ENCODE results near the gene ABCC1. TPM values are rescaled to one million over a fixed set of nuclear protein-coding genes. Genes with fewer than 3 reads are reported as not detected.

The ABCC1 gene
- total and polyA plus RNA-seq, 12 donors = 12.4 to 38.8 (median 28.0) TPM

DNA sequence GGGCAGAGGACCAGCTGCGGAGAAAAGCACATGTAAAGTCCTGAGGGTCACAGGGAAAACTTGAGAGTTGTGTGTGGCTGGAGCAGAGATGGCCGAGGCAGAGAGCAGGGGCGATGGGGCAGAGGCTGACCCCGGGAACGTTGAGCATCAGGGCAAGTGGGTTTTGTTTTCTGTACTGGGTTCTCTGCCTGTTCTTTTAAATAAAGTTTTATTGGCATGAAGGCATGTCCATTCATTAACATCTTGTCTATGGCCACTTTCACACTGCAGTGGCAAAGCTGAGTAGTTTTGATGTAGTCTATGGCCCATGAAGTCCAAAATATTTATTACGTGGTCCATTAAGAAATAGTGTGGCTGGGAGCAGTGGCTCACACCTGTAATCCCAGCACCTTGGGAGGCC lies 64.4 kb downstream of the ABCC1 start:
- DNase-seq = no peak
- H3K4me3 ChIP-seq = no peak overlapping the region
- TF ChIP-seq, protein P1, sequence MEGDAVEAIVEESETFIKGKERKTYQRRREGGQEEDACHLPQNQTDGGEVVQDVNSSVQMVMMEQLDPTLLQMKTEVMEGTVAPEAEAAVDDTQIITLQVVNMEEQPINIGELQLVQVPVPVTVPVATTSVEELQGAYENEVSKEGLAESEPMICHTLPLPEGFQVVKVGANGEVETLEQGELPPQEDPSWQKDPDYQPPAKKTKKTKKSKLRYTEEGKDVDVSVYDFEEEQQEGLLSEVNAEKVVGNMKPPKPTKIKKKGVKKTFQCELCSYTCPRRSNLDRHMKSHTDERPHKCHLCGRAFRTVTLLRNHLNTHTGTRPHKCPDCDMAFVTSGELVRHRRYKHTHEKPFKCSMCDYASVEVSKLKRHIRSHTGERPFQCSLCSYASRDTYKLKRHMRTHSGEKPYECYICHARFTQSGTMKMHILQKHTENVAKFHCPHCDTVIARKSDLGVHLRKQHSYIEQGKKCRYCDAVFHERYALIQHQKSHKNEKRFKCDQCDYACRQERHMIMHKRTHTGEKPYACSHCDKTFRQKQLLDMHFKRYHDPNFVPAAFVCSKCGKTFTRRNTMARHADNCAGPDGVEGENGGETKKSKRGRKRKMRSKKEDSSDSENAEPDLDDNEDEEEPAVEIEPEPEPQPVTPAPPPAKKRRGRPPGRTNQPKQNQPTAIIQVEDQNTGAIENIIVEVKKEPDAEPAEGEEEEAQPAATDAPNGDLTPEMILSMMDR (IDR thresholded peaks at IDR 0.05) = no peak
- no peak for TF ChIP-seq POLR2A (IDR thresholded peaks at IDR 0.05)
- peaks cover 0 to 12% of the 10 kb centered on the region in 2 donors for H3K36me3 ChIP-seq (replicated peaks in 1 of 2)
- no peaks in the 10 kb centered on the region for H3K27me3 ChIP-seq
- no peak overlapping the region for H3K27ac ChIP-seq
- WGBS, 4 donors = 86 to 96% (median 96%) methylated on average over 6 of the region's 6 CpGs
- peaks cover 0 to 4% of the 10 kb centered on the region in 2 donors for H3K4me1 ChIP-seq (replicated peaks in 1 of 2)
- intact Hi-C loops (cut with DNase I) = no loop called here
- H3K9me3 ChIP-seq (replicated peaks in 1 of 3) = no peaks in the 10 kb centered on the region

DNA sequence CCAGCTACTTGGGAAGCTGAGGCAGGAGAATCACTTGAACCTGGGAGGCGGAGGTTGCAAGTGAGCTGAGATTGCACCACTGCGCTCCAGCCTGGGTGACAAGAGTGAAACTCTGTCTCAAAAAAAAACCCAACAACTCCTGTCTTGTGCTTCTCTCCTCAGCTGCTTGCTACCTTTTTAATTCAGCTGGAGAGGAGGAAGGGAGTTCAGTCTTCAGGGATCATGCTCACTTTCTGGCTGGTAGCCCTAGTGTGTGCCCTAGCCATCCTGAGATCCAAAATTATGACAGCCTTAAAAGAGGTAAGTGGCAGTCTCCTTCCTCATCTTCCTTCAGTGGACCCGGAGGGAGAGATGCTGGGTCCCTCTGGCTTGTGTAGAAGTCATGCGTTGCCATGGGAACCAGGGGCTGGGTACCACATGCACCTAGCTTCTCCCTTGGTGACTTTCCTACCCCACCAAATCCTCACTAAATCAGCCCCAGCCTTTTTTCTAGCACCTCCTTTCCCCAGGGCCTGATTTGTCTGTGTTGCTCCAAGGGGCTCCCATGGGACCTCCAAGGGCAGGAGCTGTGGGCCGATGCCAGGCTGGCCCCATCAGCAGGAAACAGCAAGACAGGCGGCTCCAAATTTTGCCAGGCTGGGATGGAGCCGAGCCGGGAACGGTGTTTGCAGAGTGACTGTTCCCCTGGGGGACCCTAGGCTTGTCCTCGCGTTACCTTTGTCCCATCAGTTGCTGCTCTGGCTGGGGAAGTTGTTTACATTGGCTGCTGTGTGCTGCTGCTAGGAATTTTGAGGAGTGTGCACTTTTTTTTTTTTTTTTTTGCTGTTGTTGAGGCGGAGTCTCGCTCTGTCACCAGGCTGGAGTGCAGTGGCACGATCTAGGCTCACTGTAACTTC lies 65.2 kb downstream of the ABCC1 start:
- H3K9me3 ChIP-seq (replicated peaks in 1 of 3) = no peaks in the 10 kb centered on the region
- no peaks in the 10 kb centered on the region for H3K27me3 ChIP-seq
- peaks cover 0 to 18% of the 10 kb centered on the region in 2 donors for H3K36me3 ChIP-seq (replicated peaks in 1 of 2)
- 62 to 73% (median 69%) methylated on average over 12 to 14 of the region's 14 CpGs for WGBS, 4 donors
- DNase-seq = peak in 6 of 7 donors; percentile 35 to 69 (median 41)
- TF ChIP-seq, protein P1 (IDR thresholded peaks at IDR 0.05) = no peak
- TF ChIP-seq POLR2A (IDR thresholded peaks at IDR 0.05) = no peak
- H3K4me1 ChIP-seq (replicated peaks in 1 of 2) = peaks cover 0 to 11% of the 10 kb centered on the region in 2 donors
- H3K27ac ChIP-seq = no peak overlapping the region
- intact Hi-C loops (cut with DNase I) = no loop called here
- no peak overlapping the region for H3K4me3 ChIP-seq

DNA sequence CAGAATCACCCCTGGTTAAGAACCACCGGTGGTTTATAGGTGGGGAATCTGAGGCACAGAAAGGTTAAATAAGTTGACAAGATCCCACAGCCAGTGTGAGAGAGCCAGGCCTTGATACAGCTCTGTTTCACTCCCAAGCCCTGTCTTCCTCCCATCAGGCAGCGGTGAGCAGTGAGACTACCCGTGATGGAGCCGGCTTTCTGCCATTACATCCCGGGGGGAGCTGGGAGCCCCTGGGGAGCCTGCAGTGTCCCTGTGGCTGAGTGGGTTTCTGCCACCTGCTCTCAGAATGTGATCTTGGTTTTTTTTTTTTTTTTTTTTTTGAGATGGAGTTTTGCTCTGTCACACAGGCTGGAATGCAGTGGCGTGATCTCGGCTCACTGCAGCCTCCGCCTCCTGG lies 66.4 kb downstream of the ABCC1 start:
- intact Hi-C loops (cut with DNase I) = no loop called here
- Histone ChIP-seq H3K4me1 (replicated peaks in 1 of 2) (peaks cover 0 to 14% of the 10 kb centered on the region in 2 donors), H3K27me3 (no peaks in the 10 kb centered on the region), H3K4me3 (no peak overlapping the region), H3K36me3 (replicated peaks in 1 of 2) (peaks cover 0 to 11% of the 10 kb centered on the region in 2 donors), H3K9me3 (replicated peaks in 1 of 3) (no peaks in the 10 kb centered on the region), H3K27ac (peak overlapping the region in 1 of 5 donors; percentile 1)
- no peak for TF ChIP-seq POLR2A (IDR thresholded peaks at IDR 0.05)
- TF ChIP-seq, protein P1 (IDR thresholded peaks at IDR 0.05) = no peak
- 92 to 100% (median 95%) methylated on average over 4 to 8 of the region's 8 CpGs for WGBS, 4 donors
- no peak for DNase-seq

DNA sequence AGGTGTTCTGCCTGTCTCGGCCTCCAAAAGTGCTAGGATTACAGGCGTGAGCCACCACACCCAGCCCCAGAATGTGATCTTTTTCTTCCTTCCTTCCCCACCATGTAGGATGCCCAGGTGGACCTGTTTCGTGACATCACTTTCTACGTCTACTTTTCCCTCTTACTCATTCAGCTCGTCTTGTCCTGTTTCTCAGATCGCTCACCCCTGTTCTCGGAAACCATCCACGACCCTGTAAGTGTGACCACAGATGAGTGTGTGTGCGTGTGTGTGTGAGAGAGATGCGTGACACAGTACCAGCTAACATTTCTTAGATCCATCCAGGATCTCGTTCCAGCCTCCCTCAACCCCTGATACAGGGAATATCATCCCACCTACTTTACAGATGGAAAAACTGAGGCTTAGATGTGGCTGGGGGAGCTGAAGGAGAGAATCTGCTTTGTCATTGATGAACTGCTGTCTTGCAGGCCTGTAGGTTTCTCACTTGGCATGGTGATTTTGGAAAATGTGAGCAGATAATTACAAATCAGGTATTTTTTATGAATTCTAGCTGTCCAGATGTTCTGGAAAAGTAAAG lies 67.1 kb downstream of the ABCC1 start:
- WGBS, 4 donors = 93 to 97% (median 95%) methylated on average over 11 of the region's 11 CpGs
- no peaks in the 10 kb centered on the region for H3K9me3 ChIP-seq (replicated peaks in 1 of 3)
- peaks cover 0 to 11% of the 10 kb centered on the region in 2 donors for H3K36me3 ChIP-seq (replicated peaks in 1 of 2)
- no peaks in the 10 kb centered on the region for H3K27me3 ChIP-seq
- TF ChIP-seq, protein P1 (IDR thresholded peaks at IDR 0.05) = no peak
- no peak for TF ChIP-seq POLR2A (IDR thresholded peaks at IDR 0.05)
- DNase-seq = no peak
- H3K27ac ChIP-seq = no peak overlapping the region
- H3K4me1 ChIP-seq (replicated peaks in 1 of 2) = peaks cover 2 to 15% of the 10 kb centered on the region in 2 donors
- no peak overlapping the region for H3K4me3 ChIP-seq
- intact Hi-C loops (cut with DNase I) = no loop called here

All from adrenal gland (tissue), 12 donors.